Glomerular endothelial cell (primary cell): ENCODE measurements around the gene CENPA. TPM values are rescaled to one million over a fixed set of nuclear protein-coding genes. Genes with fewer than 3 reads are reported as not detected.
"Not testable (repeated sequence)": the region's sequence is repeated elsewhere in the genome, so short reads cannot be mapped to it uniquely, and the experiment has no call there.

Experiments used
- DNase-seq: peaks from one replicate; pipeline ENCODE4 v3.0.0-alpha.2; 2011; ENCODE audit warnings: low read depth, low spot score; ENCODE audit errors: extremely low read depth
- total RNA-seq: library from RNA; depleted of rRNA; stranded (reverse); fragments of >200 nt; gene quantifications from 2 replicates; pipeline ENCODE4 v1.2.3, GENCODE V29; 2015

The CENPA gene
- total RNA-seq: 3.6 and 4.6 TPM in 2 replicates

DNA sequence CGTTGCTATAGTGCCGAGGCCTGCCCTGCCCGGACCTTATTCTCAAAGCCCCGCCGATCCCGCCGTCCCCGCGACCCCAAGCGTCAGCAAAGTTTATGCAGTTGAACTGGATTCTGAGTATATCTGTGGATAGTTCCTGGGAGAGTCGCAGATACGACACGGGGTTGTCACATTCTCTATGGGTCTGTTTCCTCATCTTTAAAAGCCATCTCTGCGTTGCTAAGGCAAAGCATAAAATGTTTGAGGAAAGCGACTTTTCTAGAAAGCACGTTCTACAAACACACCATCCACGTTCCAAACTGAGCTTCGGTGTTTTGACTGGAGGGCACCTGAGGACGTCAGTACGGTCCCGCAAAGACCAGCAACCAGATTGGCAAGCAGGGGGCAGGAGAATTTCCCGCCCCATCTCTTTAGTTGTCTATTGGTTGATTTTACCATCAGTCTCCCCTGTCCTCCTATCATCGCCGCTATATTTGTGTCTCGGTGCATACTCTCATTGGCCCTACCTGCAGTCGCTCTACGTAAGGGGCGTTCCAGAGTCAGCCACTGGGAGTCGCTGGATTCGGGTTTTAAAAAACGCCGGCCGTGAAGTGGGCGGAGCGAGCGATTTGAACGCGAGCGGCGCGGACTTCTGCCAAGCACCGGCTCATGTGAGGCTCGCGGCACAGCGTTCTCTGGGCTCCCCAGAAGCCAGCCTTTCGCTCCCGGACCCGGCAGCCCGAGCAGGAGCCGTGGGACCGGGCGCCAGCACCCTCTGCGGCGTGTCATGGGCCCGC is at the start of gene CENPA:
TSS of gene CENPA (plus strand) at position 626 of the 776 bp plus-strand sequence. CDS start at position 767, 141 bp downstream.
- peak; percentile 99 for DNase-seq

DNA sequence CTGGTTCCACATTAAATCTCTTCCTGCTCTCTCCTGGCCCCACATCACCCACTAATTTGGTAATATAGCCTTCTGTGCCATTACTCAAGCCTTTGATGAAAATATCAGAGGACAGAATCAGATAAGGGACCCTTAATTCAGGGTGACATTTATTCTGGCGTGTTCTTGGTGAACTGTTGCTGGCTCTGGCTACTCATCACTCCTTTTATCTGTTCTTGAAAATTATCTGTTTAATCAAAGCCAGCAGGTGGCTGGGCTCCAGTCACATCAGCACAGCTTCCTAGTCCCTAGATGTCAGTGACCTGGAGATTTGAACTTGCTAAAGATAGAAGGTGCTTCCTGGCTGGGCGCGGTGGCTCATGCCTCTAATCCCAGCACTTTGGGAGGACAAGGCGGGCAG is 48.6 kb upstream of the CENPA start:
- DNase-seq: no peak

DNA sequence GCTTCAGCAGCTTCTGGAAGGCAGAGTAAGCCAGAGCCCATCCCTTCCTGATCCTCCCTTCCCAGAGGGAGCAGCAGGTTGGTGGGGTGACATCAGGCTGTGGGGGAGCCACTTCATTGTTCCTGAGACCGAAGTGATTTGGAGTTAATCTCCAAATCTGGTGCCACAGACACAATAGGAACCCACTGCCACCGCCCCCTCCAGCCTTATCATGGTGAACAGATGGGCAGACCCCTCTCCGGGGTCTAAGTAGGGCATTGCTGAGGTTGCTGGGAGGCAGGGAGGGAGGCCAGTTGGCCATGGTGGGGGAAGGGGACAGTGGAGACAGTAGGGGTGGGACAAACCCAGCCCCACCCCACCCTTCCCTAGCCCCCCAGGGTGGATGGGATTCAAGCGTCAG is 47.4 kb upstream of the CENPA start:
- DNase-seq: no peak

DNA sequence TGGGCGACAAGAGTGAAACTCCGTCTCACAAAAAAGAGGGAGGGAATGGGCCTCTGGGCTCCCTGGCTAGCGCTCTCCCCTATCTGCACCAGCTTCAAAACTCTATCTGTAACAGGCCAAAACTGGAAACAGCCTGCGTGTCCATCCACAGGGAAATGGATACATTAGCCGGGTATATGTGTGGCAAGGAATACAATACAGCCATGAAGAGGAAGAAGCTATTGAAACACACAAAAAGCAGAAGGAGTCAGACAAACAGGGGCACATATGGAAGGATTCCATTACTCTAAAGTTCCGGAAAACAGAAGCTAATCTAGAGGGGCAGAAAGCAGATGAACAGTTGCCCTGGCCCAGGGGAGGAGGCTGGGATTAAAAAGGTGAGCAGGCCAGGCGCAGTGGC is 46.3 kb upstream of the CENPA start:
- DNase-seq: no peak

DNA sequence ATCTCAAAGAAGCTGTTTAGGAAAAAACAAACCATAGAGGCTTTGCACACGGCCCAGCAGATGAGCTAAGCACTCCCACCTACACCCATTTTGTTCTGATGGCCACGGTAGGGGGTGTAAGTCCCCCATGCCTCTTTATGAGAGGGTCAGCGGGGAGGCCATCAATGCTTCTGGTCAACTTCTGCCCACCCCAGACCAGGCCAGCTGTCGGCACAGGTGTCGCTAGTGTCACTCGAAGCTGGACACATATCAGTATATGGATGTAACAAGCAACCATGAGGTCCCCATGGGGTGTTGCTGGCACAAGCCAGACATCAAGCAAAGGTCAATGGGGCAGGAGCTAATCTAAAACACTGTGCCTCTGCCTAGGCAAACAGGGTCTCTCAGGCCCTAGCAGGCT is 45.5 kb upstream of the CENPA start:
- no peak for DNase-seq

DNA sequence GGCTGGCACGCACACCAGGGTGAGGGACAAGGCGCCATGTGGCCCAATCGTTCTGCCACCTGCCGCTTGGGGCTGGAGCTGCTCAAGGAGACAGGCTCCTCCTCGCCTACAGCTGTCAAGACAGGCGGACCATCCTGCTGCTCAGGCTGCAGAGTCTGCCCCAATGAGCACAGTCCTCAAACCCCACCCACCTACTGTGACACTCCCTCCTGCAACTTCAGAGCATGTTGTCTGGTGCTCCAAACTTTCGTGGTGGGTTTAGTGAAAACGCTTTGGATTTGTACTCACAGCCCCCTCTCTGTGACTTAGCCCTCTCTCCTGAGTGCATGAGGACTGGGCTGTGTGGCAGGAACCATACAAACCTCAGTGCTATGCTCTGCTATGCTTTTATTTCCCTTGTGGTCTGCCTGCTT is 45.0 kb upstream of the CENPA start:
- DNase-seq: no peak

DNA sequence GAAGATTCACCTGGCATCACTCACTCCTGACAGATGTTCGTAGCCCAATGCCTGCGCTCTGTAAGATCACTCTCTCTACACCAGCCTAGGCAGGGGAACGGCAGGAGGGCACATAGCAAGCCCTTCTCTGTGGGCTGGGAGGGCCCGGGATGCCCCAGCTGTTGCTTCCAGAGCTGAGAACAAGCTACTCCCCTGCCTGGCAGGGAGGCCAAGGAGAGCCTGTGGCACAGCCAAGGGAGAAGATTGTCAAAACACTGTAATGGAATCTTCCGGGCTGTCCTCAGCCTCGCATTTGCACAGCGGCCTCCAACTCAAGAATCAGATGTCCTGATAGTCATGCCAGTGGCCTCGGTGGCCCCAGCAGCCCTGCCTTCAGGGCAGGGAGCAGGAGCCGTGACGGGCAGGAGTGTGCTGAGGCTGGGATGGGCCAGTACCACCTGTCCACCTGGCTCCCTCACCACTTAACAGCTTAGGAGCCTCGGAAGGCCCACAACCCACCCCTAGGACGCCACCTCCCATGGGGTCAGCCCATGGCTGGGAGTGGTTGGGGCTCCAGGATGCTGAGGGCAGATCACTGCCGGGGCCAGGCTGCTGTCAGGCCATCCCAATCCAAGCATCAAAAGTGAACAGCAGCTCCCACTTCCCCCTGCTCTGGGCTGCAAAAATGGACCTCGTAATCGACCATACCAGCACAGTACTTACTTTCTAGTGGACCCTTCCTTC is 43.6 kb upstream of the CENPA start:
- DNase-seq: no peak

DNA sequence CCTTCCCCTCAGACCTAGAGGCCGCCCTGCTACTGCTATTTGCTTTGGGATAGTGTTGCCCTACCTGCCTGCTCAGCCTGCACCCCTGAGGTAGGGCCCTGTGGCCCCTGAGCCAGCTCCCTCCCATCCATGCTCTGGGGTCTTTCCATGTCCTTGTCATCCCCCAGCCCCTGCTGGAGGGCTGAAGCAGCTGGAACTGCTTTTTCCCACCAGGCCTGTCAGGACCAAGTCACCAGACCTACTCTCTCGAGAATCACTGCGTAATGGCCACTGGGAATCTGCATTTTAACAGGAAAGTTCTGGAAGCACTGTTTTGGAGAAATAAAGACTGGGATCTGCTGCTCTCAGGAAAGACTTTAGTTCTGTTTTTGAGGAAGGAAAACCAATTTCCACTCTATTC is 42.0 kb upstream of the CENPA start:
- no peak for DNase-seq

DNA sequence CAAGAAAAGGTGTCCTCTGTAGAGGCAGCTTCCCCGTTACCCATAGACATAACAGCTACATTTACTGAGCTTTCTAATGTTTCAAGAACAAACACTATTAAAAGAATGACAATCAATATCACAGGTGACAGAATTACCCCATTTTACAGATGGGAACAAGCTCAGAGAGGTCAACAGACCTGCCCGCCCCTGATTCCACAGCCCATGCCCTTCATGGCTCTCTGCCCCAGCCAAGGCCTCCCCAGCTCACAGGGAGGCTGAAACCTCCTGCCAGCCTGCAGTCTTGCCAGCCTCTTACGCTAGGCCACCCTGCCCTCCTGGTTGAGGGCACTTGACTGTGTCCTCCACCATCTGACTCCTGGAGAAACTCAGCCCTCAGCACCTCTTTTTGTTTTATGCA is 40.9 kb upstream of the CENPA start:
- DNase-seq: no peak

DNA sequence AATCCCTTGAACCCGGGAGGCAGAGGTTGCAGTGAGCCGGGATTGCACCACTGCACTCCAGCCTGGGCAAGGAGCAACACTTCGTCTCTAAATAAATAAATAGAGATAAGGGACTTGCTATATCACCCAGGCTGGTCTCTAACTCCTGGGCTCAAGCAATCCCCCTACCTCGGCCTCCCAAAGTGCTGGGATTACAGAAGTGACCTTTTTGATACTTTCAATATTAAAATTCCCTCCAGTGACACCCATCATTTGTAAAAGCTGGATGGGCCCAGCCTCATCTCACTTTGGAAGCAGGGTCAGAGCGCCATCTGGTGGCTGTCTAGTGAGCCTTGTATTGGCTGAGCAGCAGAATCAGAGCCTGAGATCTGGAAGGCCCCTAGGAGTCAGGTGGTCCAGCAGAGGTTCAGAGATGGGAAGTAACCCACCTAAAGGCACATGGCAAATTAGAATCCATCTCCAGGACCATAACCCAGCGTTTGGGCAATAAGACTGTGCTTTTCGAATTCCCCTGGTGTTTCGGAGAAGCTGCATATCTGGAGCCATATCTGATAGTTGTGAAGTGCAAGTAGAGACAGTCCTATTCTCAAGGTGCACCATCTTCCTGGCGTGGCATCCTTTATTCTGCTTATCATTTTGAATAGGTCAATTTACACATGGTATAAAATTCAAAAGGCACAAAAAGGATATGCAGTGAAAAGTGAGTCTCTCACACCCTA is 40.1 kb upstream of the CENPA start:
- peak; percentile 51 for DNase-seq

DNA sequence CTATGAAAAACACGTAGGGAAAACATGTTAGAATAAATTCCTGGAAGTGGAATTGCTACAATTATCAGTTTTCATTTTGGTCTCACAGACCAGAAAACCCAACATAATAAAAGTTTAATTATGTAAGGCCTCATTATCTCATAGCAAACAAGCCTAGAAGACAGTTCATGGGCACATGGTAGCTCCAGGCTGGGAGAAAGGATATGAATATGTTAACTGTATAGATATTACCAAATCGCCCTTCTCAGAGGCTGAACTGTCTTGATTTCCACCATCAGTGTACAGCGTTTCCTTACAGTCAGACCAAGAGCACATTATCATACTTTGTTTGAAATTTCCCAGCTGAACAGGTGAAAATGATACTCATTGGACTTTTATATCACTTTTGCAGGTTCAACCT is 38.9 kb upstream of the CENPA start:
- DNase-seq: no peak

DNA sequence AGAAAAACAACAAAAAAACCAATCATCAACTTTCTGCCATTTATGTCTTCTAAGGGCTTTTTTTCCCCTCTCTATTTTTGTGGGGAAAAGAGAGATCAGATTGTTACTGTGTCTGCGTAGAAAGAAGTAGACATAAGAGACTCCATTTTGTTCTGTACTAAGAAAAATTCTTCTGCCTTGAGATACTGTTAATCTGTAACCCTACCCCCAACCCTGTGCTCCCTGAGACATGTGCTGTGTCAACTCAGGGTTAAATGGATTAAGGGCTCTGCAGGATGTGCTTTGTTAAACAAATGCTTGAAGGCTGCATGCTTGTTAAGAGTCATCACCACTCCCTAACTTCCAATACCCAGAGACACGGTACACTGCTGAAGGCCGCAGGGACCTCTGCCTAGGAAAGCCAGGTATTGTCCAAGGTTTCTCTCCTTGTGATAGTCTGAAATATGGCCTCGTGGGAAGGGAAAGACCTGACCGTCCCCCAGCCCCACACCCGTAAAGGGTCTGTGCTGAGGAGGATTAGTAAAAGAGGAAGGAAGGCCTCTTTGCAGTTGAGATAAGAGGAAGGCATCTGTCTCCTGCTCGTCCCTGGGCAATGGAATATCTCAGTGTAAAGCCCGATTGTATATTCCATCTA is 36.0 kb upstream of the CENPA start:
- DNase-seq: not testable (repeated sequence)

DNA sequence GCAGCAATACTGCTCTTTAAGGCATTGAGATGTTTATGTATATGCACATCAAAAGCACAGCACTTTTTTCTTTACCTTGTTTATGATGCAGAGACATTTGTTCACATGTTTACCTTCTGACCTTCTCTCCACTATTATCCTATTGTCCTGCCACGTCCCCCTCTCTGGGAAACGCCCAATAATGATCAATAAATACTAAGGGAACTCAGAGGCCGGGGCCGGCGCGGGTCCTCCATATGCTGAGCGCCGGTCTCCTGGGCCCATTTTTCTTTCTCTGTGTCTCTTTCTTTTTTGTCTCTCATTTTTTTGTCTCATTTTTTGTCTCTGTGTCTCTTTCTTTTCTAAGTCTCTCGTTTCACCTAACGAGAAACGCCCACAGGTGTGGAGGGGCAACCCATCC is 35.4 kb upstream of the CENPA start:
- DNase-seq: not testable (repeated sequence)

DNA sequence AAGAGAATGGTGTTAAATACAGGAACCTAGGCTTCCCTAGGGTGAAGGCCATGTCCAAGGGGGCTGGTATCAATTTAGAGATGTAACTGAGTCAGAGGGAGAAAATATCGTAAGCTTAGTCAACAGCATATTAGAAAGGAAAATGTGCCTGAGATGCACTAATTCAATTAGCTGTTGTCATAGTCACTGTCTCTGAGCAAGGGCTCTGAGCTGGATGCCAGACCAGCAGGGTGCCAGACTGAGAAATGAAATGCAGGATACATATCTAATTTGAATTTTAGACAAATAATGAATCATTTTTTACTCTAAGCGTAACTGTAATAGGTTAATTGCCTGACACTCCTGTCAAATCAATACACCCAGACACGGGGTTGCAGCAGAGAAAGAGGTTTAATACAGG is 33.2 kb upstream of the CENPA start:
- DNase-seq: no peak

DNA sequence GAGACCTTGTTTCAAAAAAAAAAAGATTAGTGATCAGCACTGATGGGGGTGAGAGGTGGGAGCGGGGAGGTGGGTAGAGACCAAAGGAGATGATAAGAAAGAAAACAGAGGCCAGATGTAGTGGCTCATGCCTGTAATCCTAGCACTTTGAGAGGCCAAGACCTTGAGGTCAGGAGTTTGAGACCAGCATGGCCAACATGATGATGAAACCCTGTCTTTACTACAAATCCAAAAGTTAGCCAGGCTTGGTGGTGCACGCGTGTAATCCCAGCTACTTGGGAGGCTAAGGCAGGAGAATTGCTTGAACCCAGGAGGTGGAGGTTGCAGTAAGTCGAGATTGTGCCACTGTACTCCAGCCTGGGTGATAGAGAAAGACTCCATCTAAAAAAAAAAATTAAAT is 31.3 kb upstream of the CENPA start:
- DNase-seq: no peak

DNA sequence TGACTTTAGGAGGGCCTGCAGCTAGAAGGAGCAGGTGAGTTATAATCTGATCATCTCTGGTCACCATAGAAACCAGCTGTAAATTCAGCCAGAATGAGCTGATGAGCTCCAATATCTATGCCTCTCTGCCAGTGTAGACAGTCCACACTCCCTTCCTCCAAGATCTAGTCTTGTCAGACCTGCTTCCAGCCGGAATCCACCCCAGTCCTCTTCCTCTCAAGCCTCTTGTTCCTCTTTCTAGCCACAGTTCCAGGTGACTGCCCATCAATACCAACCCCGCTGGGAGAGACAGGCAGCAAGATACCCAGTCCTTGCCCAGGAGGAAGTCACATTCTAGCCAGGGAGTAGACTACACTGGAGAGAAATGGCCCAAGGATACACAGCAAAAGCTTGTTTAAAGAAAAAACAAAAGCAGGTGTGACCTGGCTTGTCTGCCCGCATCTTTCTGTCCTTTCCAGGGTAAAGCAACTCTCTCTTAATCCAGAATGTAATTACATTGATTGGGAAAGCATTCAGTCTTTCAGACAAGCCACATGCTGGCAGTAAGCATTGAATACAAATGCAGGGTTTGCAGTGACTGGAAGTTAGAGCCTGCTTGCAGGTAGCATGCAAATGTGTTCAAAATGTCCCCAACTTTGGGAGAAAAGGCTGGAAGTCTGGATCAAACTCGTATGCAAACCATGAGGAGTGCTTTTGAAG is 30.7 kb upstream of the CENPA start:
- no peak for DNase-seq

DNA sequence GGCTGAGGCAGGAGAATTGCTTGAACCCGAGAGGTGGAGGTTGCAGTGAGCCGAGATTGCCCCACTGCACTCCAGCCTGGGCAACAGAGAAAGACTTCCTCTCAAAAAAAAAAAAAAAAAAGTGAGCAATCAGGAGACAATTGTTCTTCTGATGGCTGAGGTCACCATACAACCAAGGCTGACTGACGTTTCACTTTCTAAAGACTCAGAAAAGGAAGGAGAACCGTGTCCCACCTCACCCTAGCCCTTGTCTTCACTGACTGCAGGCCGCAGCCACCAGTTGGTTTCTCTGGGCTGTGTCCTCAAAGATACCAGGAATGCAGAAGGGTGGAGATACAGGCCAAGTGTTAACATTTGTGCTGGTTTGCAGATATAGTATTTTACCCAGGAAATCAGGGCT is 29.5 kb upstream of the CENPA start:
- DNase-seq: no peak

DNA sequence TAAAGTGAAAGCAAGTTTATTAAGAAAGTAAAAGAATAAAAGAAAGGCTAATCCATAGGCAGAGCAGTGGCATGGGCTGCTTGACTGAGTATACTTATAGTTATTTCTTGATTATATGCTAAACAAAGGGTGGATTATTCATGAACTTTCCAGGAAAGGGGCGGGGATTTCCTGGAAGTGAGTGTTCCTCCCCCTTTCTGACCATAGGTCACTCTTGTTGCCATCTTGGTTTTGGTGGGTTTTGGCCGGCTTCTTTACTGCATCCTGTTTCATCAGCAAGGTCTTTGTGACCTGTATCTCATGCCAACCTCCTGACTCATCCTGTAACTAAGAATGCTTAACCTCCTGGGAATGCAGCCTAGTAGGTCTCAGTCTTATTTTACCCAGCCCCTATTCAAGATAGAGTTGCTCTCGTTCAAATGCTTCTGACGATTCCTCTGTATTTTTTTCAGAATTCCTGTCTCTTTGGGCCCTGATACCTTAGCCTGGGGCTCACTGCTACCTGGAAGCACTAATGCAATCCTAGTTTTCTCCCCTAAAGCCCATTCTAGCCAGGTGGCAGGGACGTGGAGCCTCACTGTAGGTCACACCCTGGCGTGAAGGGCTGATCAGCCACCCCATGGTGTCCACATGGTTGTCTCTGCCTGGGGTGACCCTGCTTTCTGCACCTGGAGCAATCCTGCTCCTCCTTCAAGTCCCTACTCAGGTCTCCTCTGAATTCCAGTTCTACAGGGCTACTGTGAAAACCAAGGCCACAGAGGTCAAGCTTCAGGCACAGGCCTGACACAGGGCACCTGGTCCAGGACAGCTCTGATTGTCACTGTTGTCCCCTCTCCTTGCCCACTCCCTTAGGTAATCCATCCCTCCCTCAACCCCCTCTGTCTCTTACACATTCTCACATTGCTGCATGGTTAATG is 27.7 kb upstream of the CENPA start:
- DNase-seq: peak; percentile 97

DNA sequence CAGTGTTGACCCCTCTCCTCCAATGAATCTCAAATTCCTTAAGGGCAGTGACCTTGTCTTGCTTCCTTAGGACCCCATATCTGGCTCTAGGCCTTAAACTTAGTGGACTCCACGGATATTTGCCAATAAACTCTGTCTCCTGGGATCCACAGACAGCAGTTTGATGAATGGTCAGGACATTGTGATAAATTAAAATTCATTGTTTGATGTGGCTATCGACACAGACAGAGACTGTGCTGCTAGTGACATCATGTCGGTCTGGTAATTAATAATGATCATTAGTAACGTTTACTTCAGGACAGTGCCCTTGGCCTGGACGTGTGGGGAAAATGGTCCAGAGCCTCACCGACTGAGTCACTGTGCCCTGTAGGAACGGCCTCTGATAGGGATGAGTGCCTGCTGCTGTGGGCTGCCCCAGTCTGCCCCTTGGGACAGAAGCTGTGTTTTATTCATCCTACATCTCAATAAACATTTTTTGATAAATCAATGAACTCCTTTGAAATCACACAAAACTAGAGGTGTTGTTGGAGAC is 27.0 kb upstream of the CENPA start:
- no peak for DNase-seq
